ENCODE results near the gene LRRC18. TPM values are rescaled to one million over a fixed set of nuclear protein-coding genes. Genes with fewer than 3 reads are reported as not detected.

The LRRC18 gene
- polyA plus RNA-seq, 1 of the 3 experiments (the other 2 are of a cell fraction) = not detected

GRCh38 chr10:48894911-48895802, 44.5 kb downstream of the LRRC18 start:
- Histone ChIP-seq H3K27ac (ENCODE audit: low read depth in 2 of 2, low read length in 1 of 2) (no peak overlapping the region), H3K4me1 (ENCODE audit: control insufficient read depth in 1 of 2, insufficient read depth in 2 of 2, low read depth in 1 of 2, low read length in 1 of 2) (no peaks in the 10 kb centered on the region), H3K9me2 (no peaks in the 10 kb centered on the region), H3K27me3 (ENCODE audit: insufficient read depth) (no peaks in the 10 kb centered on the region), H3K9me3 (no peaks in the 10 kb centered on the region), H3K4me2 (no peak overlapping the region), H2AFZ (ENCODE audit: low read depth) (no peak overlapping the region), H3K9ac (no peak overlapping the region), H3K4me3 (ENCODE audit: low read depth in 2 of 2, low read length in 1 of 2) (no peak overlapping the region), H3K79me2 (ENCODE audit: insufficient read depth) (no peaks in the 10 kb centered on the region), H4K20me1 (ENCODE audit: insufficient read depth) (no peaks in the 10 kb centered on the region), H3F3A (replicated peaks; ENCODE audit: insufficient read depth) (no peaks in the 10 kb centered on the region), H3K36me3 (replicated peaks in 1 of 2; ENCODE audit: control insufficient read depth in 1 of 2, insufficient read depth in 2 of 2, low read length in 1 of 2) (no peaks in the 10 kb centered on the region)
- POLR2A ChIA-PET = no interaction called here
- TF ChIP-seq RFX5 (IDR thresholded peaks at IDR 0.05; ENCODE audit: low read length) = no peak
- TF ChIP-seq CHD2 (IDR thresholded peaks at IDR 0.05; ENCODE audit: low read length, partially characterized antibody) = no peak
- no peak for TF ChIP-seq JUND (IDR thresholded peaks at IDR 0.05)
- TF ChIP-seq EZH2phosphoT487 (IDR thresholded peaks at IDR 0.05; ENCODE audit: borderline replicate concordance, low read depth) = no peak
- no peak for DNase-seq
- 50% methylated on average over 5 of the region's 6 CpGs for WGBS (ENCODE audit: low lambda C conversion rate)
- CTCF ChIA-PET = interaction anchor here (0.6 to 4.7 kb wide), 7 partner anchors 10 to 624 kb away, joined by 3 to 22 read pairs (median 5); no protein-coding TSS in a partner anchor

GRCh38 chr10:48890888-48891850, 48.5 kb downstream of the LRRC18 start:
- no peaks in the 10 kb centered on the region for H3K4me1 ChIP-seq (ENCODE audit: control insufficient read depth in 1 of 2, insufficient read depth in 2 of 2, low read depth in 1 of 2, low read length in 1 of 2)
- H3K4me2 ChIP-seq = no peak overlapping the region
- no peaks in the 10 kb centered on the region for H4K20me1 ChIP-seq (ENCODE audit: insufficient read depth)
- ChIA-PET CTCF (interaction anchor here (0.7 to 1.0 kb wide), 3 partner anchors 85 to 1785 kb away, joined by 3 to 4 read pairs (median 3); no protein-coding TSS in a partner anchor), POLR2A (no interaction called here)
- no peaks in the 10 kb centered on the region for H3F3A ChIP-seq (replicated peaks; ENCODE audit: insufficient read depth)
- no peak overlapping the region for H3K4me3 ChIP-seq (ENCODE audit: low read depth in 2 of 2, low read length in 1 of 2)
- H2AFZ ChIP-seq (ENCODE audit: low read depth) = no peak overlapping the region
- no peaks in the 10 kb centered on the region for H3K9me2 ChIP-seq
- H3K27me3 ChIP-seq (ENCODE audit: insufficient read depth) = no peaks in the 10 kb centered on the region
- no peaks in the 10 kb centered on the region for H3K9me3 ChIP-seq
- DNase-seq = no peak
- no peaks in the 10 kb centered on the region for H3K79me2 ChIP-seq (ENCODE audit: insufficient read depth)
- H3K27ac ChIP-seq (ENCODE audit: low read depth in 2 of 2, low read length in 1 of 2) = no peak overlapping the region
- WGBS (ENCODE audit: low lambda C conversion rate) = 63% methylated on average over 11 of the region's 11 CpGs
- TF ChIP-seq RXRA (IDR thresholded peaks at IDR 0.05; ENCODE audit: borderline replicate concordance, low read depth) (no peak), USF2 (IDR thresholded peaks at IDR 0.05; ENCODE audit: borderline replicate concordance, low read depth, low read length) (no peak), RCOR1 (IDR thresholded peaks at IDR 0.05; ENCODE audit: low read length) (no peak), REST (IDR thresholded peaks at IDR 0.05; ENCODE audit: low read depth, low read length) (no peak)
- no peak overlapping the region for H3K9ac ChIP-seq
- no peaks in the 10 kb centered on the region for H3K36me3 ChIP-seq (replicated peaks in 1 of 2; ENCODE audit: control insufficient read depth in 1 of 2, insufficient read depth in 2 of 2, low read length in 1 of 2)

Data from SK-N-SH (cell line).